HG03159 (cell line): ENCODE results near the gene ZFP14.

Experiments
- ATAC-seq: cut with Tn5 transposase; IDR thresholded peaks from one replicate; pipeline ENCODE4 v1.9.1; 2021; ENCODE audit warnings: mild to moderate bottlenecking, moderate library complexity; ENCODE audit not compliant: unreplicated experiment

The ZFP14 gene

DNA sequence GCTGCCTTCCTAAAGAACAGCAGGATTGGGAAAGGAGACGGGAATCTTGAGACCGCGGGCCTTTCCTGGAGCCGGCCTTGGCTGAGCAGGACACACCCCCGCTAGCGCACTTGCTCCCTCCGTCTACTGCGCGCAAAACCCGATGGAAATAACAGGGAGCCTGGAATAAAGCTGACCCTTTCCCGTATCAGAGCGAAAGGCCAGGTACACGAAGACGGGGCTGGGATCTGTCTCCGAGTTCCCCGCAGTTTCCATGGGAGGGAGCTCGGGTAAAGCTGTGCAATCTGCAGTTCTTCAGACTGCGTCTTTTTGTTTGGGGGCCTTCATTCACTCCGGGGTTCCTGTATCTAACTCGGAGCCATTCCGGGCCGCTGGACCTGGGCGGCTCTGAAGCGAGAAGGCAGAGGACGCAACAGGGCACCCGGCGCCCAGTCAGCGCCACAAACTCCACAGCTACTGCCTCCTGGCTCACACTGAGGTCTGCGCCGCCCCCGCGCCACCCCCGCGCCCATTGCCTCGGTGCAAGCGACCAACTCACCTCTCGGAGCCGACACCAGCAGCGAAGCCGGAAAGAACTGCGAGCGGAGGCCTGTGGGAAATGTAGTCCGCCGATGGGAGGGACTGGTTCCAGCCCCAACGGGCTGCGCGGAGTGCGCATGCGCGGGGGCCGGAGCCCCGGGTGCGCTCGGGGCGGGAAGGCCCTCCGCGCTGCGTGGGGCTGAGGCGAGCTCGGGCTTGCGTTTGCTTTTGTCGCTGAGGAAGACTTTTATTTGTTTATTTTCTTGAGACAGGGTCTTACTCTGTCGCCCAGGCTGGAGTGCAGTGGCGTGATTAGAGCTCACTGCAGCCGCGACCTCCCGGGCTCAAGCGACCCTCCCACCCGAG is at the start of gene ZFP14:
Gene ZFP14 (minus strand): TSS at position 577 of the 885 bp plus-strand sequence. CDS start 11,309 bp downstream, outside the sequence.
- peak; percentile 99 for ATAC-seq

GRCh38 chr19:36423925-36424324 is 44.9 kb upstream of the ZFP14 start:
- ATAC-seq: no peak

DNA sequence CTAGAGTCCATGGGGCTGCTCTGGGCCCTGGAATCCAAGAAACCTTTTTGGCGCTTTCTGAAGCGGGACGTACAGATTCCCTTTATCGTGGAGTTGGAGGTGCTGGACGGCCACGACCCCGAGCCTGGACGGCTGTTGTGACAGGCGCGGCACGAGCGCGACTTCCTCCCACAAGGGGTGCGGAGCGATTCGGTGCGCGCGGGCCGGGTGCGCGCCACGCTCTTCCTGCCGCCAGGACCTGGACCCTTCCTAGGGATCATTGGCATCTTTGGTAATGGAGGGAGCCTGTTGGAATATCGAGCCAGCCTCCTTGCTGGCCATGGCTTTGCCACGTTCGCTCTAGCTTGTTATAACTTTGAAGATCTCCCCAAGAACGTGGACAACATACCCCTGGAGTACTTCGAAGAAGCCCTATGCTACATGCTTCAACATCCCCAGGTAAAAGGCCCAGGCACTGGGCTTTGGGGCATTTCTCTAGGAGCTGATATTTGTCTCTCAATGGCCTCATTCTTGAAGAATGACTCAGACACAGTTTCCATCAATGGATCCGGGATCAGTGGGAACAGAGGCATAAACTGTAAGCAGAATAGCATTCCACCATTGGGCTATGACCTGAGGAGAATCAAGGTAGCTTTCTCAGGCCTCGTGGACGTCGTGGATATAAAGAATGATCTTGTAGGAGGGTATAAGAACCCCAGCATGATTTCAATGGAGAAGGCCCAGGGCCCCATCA is 42.9 kb upstream of the ZFP14 start:
- ATAC-seq: no peak

DNA sequence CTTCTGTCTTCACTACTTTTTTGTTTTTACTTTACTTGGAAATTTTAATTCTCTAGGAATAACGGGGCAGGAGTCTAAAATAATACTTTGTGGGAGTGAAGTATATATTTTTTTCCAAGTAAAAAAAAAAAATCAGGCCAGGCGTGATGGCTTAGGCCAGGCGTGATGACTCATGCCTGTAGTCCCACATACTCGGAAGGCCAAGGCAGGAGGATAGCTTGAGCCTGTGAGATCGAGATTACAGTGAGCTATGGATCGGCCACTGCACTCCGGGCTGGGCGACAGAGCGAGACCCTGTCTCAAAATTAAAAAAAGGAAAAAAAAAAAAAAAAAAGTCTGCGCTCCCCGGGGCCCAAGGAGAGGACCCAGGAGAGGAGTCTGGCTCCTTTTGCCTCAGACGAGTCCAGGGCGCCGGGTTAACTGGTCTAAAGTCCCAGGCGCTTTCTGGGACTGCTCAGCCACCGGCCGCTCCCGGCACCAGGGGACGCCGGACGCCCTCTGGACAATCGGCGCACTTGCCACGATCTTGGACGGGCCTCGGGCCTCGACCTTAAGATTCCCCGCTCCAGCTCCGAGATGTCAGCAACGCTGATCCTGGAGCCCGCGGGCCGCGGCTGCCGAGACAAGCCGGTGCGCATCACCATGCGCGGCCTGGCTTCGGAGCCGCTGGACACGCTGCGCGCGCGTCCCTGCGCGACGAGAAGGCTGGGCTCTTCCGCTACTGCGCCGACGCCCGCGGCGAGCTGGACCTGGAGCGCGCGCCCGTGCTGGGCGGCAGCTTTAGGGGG is 42.2 kb upstream of the ZFP14 start:
- no peak for ATAC-seq

DNA sequence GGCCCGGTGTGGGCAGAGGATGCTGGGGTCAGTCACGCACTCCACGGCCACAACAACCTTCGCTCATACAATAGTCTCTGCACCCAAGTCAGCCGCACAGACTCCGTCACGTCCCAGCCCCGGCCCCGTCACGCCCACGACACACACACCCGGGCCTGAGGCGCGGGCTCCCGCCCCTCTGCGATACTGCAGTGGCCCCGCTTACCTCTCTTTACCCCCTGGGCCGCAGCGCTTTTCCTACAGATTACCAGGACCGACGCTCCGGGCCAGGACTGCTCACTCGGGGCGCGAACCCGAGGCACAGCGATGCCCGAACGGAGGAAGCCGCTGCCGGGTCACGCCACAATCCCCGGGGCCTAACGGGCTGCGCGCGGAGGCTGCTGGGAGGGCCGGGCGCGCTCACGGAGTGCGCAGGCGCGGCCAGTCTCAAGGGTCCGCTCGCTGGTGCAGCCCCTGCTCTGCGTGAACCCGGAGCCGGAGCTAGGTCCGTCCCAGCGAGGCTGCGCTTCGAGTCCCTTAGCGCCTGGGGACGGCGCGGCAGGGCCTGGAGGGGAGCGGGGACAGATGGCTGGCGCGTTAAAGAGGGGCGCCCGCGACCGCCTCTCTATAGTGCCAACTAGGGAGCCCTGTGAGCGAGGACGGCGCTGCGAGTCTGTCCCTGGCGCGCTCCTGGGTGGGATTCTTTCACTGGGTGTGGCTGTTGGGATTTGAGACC is 39.4 kb upstream of the ZFP14 start, which contains the start of gene ZFP82:
Gene ZFP82 (minus strand): TSS at position 358 of the 715 bp plus-strand sequence. CDS start 8,855 bp downstream, outside the sequence.
- peak; percentile 71 for ATAC-seq

DNA sequence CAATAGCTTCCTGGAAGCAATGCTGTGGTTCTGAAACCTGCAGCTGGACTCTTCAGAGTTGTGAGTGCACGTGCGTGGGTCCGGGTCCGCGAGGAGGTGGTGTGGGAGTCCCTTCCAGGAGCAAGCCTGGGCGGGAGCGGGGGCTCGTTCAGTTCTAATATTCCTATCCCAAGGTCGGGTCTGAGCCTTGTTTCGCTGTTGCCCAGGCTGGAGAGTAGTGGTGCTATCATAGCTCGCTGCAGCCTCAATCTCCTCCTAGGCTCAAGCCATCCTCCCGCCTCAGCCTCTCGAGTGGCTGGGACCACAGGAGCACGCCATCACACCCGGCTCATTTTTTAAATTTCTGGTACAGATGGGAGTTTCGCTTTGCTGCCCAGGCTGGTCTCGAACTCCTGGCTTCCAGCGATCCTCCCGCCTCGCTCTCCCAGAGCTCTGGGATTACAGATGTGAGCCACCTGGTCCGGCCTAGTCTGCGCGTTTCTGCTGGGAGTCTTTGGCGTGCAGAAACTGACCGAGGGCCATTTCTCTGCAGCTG is 38.8 kb upstream of the ZFP14 start:
- ATAC-seq: no peak

DNA sequence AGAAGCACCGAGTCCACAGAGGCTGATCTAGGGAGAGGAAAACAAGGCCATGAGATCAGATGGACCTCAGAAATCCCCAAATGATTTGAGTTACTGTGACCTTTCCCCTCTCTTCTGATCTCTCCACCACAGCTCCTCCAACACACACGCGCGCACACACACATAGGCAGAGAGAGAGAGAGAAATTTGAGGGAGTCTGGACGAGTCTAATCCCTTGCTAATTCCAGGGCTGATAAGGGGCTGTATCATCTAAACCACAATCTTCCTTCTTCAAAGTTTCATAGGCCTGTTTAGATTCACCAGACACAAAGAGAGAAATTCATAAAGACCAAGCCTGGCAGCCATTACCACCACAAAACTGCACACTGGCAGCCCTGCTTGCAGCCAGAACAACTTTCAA is 30.8 kb upstream of the ZFP14 start:
- ATAC-seq: no peak

GRCh38 chr19:36408101-36408500 is 29.1 kb upstream of the ZFP14 start:
- no peak for ATAC-seq

DNA sequence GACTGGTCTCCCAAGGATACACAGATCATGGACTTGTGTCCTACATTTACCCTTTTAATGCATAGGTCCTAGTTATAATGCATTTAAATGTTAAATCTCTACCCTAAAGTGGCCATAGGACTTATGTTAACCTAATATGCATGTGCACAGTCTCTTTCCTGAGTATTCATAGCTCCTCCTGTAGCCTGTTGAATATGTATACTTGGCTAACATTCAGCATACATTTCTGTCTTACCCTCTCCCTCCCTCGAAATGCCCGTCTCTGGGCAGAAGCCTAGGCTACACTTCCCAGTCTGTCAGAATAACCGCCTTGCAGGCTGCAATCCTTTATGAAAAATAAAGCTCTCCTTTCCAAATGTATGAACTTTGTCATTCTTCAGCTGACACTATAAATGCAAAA is 25.5 kb upstream of the ZFP14 start:
- no peak for ATAC-seq

- no peak for ATAC-seq
Measured at GRCh38 chr19:36401475-36401874, 22.5 kb upstream of the ZFP14 start.

DNA sequence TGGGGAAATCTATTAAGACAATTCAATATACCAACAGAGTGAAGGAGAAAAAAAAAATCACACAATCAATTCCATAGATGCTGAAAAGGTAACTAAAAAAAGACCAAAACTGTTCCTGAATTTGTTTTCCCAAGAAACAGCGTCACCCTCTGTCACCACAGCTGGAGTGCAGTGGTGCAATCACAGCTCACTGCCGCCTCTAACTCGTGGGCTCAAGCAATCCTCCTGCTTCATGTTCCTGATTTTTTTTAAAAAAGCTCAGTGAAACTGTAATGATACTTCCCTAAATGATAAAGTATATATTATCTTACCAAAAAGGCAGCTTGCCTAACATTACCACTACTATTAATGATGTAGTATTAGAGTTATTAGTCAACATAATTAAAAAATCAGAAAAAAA is 19.6 kb upstream of the ZFP14 start:
- ATAC-seq: no peak

GRCh38 chr19:36392916-36393673 is 14.1 kb upstream of the ZFP14 start:
- no peak for ATAC-seq

DNA sequence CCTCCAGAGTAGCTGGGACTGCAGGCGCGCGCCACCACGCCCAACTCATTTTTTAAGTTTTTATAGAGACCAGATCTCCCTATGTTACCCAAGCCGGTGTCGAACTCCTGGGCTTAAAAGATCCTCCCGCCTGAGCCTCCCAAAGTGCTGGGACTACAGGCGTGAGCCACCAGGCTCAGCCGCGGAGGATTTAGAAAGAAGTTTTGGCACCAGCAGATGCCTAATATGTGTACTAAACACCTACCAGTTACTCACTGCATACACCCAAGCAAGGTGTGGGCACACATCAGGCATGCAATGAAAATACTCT is 464 bp upstream of the ZFP14 start:
- no peak for ATAC-seq

DNA sequence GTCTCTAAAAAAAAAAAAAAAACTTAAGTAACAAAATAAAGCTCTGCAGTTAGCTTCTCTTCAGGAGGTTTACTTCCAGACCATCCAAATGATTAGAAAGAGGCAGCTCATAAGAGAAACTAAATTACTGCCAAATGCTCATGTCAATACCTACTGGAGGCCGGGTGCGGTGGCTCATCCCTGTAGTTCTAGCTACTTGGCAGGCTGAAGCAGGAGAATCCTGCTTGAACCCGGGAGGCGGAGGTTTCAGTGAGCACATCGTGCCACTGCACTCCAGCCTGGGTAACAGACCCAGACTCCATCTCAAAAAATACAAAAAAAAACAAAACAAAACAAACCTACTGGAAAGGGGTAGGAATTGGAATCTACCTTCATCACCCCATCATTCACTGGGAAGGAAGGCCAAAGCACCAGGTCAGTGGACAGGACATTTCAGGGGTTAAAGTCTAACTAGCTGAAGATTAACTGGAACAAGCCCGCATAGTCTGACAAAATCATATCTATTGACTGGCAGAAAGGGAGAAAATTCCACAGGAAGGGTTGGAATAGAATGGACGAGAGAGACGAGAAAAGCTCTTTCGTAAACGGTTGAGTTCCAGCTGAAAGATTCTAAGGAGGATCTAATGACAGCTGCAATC is 1.3 kb downstream of the ZFP14 start:
- no peak for ATAC-seq

- no peak for ATAC-seq
Measured at GRCh38 chr19:36373638-36374156, 5.3 kb downstream of the ZFP14 start.

- no peak for ATAC-seq
Measured at GRCh38 chr19:36371886-36372285, 7.1 kb downstream of the ZFP14 start.

DNA sequence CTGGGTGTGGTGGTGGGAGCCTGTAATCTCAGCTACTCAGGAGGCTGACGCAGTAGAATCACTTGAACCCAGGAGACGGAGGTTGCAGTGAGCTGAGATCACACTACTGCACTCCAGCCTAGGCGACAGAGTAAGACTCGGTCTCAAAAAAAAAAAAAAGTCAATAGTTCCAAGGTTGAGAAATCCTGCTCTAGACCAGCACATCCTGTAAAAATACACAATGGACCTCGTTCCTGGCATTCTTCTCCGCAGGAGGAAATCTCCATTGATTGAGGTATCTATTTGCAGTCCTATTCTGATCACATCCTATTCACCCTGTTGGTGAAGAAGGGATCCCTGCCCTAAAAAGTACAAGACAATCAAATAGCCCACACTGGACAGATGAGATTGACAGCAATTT is 15.2 kb downstream of the ZFP14 start:
- ATAC-seq: no peak

- no peak for ATAC-seq
Measured at GRCh38 chr19:36340786-36341372, 38.1 kb downstream of the ZFP14 start.
